Esophagus muscularis mucosa (tissue), 4 donors: ENCODE results near the gene TNC.

Source experiments
- EP300 ChIP-seq: sonication (generic); formaldehyde crosslinking; IDR thresholded peaks from one replicate; pipeline ENCODE4 v1.6.1; 2017; ENCODE audit warnings: antibody characterized with exemption
- POLR2A ChIP-seq: fragments of 450-650 bp; IDR thresholded peaks from one replicate; pipeline ENCODE4 v1.6.1; 2017; ENCODE audit warnings: antibody characterized with exemption, moderate library complexity, mild to moderate bottlenecking, low read depth
- POLR2AphosphoS5 ChIP-seq, 2 donors: sonication (generic); formaldehyde crosslinking; IDR thresholded peaks; one replicate each; pipeline ENCODE4 v1.6.1; 2017; ENCODE audit warnings: antibody characterized with exemption in 2 of 2
- TF ChIP-seq, protein P1 (sequence below), 3 experiments: fragments of 200-600 bp in 2 of 3; fragments of 450-650 bp in 1 of 3; sonication (generic) in 2 of 3; IDR thresholded peaks; one replicate each; pipeline ENCODE4 v1.5.1; 2017 to 2019; ENCODE audit warnings: antibody characterized with exemption in 3 of 3, mild to moderate bottlenecking in 2 of 3, moderate library complexity in 1 of 3

DNA sequence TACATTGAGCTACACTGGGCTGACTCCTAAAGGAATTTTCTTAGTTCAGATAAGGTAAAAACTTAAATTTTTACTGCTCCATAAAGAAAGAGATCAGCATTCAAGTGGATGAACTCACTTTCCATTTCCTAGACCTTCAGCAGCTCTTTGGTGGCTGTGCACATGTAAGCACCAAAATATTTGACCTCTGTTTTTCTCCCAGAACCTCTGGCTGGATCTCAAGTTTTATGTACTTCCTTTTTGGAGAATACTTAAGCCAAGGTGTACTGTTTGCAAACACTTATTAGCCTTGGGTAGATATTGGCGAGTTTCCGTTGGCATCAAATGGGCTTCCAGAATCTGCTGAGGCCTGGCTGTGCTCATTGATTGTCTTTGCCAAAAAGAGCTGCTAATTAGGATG is 10.3 kb downstream of the TNC start:
- TF ChIP-seq, protein P1, sequence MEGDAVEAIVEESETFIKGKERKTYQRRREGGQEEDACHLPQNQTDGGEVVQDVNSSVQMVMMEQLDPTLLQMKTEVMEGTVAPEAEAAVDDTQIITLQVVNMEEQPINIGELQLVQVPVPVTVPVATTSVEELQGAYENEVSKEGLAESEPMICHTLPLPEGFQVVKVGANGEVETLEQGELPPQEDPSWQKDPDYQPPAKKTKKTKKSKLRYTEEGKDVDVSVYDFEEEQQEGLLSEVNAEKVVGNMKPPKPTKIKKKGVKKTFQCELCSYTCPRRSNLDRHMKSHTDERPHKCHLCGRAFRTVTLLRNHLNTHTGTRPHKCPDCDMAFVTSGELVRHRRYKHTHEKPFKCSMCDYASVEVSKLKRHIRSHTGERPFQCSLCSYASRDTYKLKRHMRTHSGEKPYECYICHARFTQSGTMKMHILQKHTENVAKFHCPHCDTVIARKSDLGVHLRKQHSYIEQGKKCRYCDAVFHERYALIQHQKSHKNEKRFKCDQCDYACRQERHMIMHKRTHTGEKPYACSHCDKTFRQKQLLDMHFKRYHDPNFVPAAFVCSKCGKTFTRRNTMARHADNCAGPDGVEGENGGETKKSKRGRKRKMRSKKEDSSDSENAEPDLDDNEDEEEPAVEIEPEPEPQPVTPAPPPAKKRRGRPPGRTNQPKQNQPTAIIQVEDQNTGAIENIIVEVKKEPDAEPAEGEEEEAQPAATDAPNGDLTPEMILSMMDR (IDR thresholded peaks at IDR 0.05), result no peak
- TF ChIP-seq POLR2A (no peak), POLR2AphosphoS5 (IDR thresholded peaks at IDR 0.05) (no peak), EP300 (no peak)
